Chondrocyte (in vitro differentiated cells): ENCODE results near the gene RETREG2. TPM values are rescaled to one million over a fixed set of nuclear protein-coding genes. Genes with fewer than 3 reads are reported as not detected.
A peak's percentile ranks its signal among the peaks of the same experiment; 100 is the strongest.

Experiments used
- DNase-seq: peaks from one replicate; pipeline ENCODE4 v3.0.0; 2021; ENCODE audit warnings: mixed read lengths, low spot score
- H3K27ac Mint-ChIP-seq: one replicate; pipeline ENCODE4 v1.8.0; 2021; ENCODE audit warnings: mild to moderate bottlenecking, moderate library complexity, mixed read lengths; ENCODE audit not compliant: unreplicated experiment
- H3K27me3 Mint-ChIP-seq: 2 replicates; pipeline ENCODE4 v1.8.0; 2021; ENCODE audit warnings: low read depth, mixed read lengths
- H3K36me3 Mint-ChIP-seq: 2 replicates; pipeline ENCODE4 v1.8.0; 2021; ENCODE audit warnings: low read depth, mixed read lengths
- H3K4me1 Mint-ChIP-seq: 2 replicates; pipeline ENCODE4 v1.8.0; 2021; ENCODE audit warnings: low read depth, mild to moderate bottlenecking, mixed read lengths
- H3K4me3 Mint-ChIP-seq: one replicate; pipeline ENCODE4 v1.8.0; 2021; ENCODE audit warnings: mild to moderate bottlenecking, moderate library complexity, mixed read lengths; ENCODE audit not compliant: unreplicated experiment
- H3K9me3 Mint-ChIP-seq: 2 replicates; pipeline ENCODE4 v1.8.0; 2021; ENCODE audit warnings: low read depth, mixed read lengths
- total RNA-seq: library from RNA; stranded (reverse); gene quantifications from 3 replicates; pipeline ENCODE4 v1.2.1, GENCODE V29; 2021
- TF ChIP-seq, protein P1 (sequence below): fragments of 200-600 bp; sonication (generic); IDR thresholded peaks from 2 replicates; pipeline ENCODE4 v1.5.0; 2021; ENCODE audit warnings: antibody characterized with exemption, mild to moderate bottlenecking, moderate library complexity

The RETREG2 gene
- total RNA-seq, 1 donor from 2014 or later: 88.0 TPM

DNA sequence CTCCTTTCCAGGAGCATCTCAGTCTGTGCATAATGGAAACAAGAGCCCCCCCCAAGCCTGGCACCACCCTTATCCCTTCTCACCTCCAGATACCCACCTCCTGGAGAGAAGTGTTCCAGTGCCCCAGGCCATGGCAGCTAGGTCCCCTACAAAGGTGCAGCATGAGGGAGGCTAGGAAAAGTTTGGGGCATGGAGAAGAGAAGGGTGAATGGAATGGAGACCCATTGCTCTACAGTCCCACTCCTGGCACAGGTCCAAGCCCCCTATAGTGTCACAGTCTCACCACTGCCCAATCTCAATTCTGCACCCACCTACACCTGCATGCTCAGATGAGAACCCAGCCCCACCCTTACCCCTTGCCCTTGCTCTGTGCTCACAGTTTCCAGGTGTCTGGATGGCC is 9.1 kb upstream of the RETREG2 start:
- Mint-ChIP-seq H3K9me3 (no peaks in the 10 kb centered on the region), H3K36me3 (peaks cover 3% of the 10 kb centered on the region)
- TF ChIP-seq, protein P1, sequence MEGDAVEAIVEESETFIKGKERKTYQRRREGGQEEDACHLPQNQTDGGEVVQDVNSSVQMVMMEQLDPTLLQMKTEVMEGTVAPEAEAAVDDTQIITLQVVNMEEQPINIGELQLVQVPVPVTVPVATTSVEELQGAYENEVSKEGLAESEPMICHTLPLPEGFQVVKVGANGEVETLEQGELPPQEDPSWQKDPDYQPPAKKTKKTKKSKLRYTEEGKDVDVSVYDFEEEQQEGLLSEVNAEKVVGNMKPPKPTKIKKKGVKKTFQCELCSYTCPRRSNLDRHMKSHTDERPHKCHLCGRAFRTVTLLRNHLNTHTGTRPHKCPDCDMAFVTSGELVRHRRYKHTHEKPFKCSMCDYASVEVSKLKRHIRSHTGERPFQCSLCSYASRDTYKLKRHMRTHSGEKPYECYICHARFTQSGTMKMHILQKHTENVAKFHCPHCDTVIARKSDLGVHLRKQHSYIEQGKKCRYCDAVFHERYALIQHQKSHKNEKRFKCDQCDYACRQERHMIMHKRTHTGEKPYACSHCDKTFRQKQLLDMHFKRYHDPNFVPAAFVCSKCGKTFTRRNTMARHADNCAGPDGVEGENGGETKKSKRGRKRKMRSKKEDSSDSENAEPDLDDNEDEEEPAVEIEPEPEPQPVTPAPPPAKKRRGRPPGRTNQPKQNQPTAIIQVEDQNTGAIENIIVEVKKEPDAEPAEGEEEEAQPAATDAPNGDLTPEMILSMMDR: no peak

DNA sequence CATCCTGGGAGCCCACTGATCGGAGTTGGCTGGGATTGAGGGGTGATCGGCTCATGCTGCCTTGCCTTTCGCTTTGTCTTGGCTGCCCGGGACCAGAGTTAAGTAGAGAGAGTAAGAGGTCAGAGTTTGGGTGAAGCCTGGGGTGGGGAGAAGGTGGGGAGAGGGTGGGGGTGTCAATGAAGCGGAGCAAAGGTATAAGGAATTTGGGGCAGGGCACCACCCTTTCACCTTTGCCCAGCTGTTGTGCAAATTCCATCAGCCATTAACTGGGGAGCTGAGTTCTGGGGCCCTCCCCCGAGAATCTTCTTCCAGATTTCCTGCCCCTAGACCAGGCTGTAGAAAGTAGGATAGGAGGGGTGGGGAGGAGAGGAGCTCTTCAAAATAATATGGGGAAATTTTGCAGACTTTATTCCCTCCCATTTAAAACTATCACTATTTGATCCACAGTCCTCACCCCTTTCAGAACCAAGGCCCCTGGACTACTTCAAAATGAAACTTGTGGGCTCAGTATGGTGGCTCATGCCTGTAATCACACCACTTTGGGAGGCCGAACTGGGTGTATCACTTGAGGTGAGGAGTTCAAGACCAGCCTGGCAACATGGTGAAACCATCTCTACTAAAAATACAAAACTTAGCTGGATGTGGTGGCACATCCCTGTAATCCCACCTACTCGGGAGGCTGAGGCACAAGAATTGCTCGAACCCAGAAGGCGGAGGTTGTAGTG is 8.0 kb upstream of the RETREG2 start, which contains the start of gene SLC23A3:
Gene SLC23A3, minus strand, starts transcription at position 100 of the 725 bp plus-strand sequence. Its CDS starts 45 bp downstream, at position 55.
- H3K4me1 Mint-ChIP-seq: peaks cover 17% of the 10 kb centered on the region
- H3K27ac Mint-ChIP-seq: no peak within 1 kb of the TSS
- no peaks in the 10 kb centered on the region for H3K9me3 Mint-ChIP-seq
- H3K4me3 Mint-ChIP-seq: no peak within 1 kb of the TSS
- TF ChIP-seq, protein P1: no peak
- peaks cover 8% of the 10 kb centered on the region for H3K36me3 Mint-ChIP-seq
- no peaks in the 10 kb centered on the region for H3K27me3 Mint-ChIP-seq
- DNase-seq: no peak

More for the DNA sequence above, 9.1 kb upstream of the RETREG2 start:
- H3K27ac Mint-ChIP-seq: no peak overlapping the region
- peaks cover 11% of the 10 kb centered on the region for H3K4me1 Mint-ChIP-seq
- DNase-seq: no peak
- no peak overlapping the region for H3K4me3 Mint-ChIP-seq
- no peaks in the 10 kb centered on the region for H3K27me3 Mint-ChIP-seq

DNA sequence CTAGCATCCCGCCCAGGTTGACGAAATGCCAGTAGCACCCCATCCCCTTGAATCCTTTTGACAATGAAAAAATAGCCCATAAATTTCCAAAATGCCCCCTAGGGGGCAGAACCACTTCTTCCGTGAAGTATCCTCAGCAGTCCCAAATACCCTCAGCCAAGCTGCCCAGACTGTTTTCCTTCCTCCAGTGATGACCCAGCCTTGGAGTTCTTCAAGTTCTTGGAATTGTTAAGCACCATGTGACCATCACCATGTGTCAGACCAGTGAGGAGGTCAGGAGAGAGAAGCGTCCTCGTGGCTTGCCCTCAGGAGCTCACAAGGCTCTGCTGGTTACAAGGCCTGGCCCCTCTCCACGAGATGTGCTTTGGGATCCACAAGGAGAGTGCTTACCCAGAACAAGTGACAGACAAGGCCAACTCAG is 6.8 kb upstream of the RETREG2 start:
- peaks cover 26% of the 10 kb centered on the region for H3K4me1 Mint-ChIP-seq
- TF ChIP-seq, protein P1: peak; percentile 89
- H3K27ac Mint-ChIP-seq: peak overlapping the region; percentile 89
- H3K9me3 Mint-ChIP-seq: no peaks in the 10 kb centered on the region
- H3K36me3 Mint-ChIP-seq: peaks cover 8% of the 10 kb centered on the region
- DNase-seq: no peak
- H3K4me3 Mint-ChIP-seq: no peak overlapping the region
- no peaks in the 10 kb centered on the region for H3K27me3 Mint-ChIP-seq

DNA sequence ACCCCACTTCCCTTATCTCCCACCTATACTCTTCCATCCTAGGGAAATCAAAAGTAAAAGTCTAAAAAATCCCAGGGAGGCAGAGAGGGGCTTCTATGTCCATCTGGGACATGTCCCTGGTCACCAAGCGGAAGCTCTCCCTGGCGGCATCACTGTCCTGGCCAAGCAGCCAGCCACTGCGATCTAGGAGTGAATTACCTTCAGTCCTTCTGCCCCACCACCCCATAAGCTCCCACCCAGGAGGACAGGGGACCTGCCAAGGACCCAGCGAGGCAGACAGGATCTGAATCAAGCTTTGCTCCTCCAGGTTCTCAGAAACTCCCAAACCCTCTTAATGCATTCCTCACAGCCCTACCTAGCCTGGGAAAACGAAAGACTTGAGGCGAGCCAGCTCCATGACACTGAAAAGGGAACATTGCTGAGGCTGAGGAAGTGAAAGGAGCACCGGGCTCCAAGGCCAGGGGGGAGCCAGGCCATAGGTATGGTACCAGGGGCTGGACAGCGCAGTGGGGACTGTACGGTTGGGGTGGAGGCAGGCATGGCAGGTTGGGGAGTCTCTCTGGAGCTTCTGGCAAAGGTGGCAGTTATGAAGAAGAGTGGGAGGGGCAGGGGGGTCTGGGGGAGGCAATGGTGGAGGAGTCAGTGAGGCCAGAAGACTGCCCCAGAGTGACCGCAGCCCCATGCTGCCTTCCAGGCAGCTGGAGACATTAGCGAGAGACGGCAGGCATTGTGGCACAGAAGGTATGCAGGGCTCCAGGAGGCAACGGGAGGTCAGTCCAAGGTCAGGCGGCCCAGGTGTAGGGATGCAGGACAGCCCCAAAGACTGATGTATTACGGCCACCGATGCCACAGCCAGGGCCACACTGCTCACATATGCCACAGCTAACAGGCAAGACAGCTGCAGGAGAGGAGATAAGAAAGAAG is 5.6 kb upstream of the RETREG2 start:
- H3K4me3 Mint-ChIP-seq: no peak overlapping the region
- peaks cover 8% of the 10 kb centered on the region for H3K36me3 Mint-ChIP-seq
- no peak for DNase-seq
- TF ChIP-seq, protein P1: no peak
- H3K27me3 Mint-ChIP-seq: no peaks in the 10 kb centered on the region
- H3K27ac Mint-ChIP-seq: peak overlapping the region; percentile 89
- H3K9me3 Mint-ChIP-seq: no peaks in the 10 kb centered on the region
- H3K4me1 Mint-ChIP-seq: peaks cover 30% of the 10 kb centered on the region

DNA sequence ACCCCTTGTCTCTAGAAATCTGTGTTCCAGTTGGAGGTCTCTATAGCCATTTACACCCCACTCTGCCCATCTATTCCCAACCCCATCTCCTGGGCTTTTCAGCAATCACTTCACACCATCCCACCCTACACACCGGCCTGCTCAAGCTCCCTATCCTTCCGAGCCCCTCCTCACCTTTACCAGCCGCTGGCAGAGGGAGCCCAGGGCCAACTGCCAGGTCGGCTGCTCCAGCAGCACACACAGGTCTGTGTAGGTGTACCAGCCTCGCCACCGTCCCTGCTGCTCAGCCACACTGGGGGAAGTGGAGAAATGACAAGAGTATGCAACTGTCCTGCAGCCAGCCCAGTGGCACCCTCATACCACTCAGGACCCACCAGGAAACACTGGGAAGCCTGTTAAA is 4.9 kb upstream of the RETREG2 start:
- Mint-ChIP-seq H3K9me3 (no peaks in the 10 kb centered on the region), H3K27me3 (no peaks in the 10 kb centered on the region), H3K36me3 (peaks cover 8% of the 10 kb centered on the region), H3K27ac (no peak overlapping the region), H3K4me1 (peaks cover 33% of the 10 kb centered on the region), H3K4me3 (no peak overlapping the region)
- TF ChIP-seq, protein P1: no peak
- DNase-seq: no peak
